HEK293 (cell line): ENCODE measurements around the gene C1QTNF12.

ENCODE experiments used
- REST ChIP-seq: fragments of 450-650 bp; formaldehyde crosslinking; IDR thresholded peaks from 2 replicates; pipeline ENCODE4 v1.5.1; 2016; ENCODE audit warnings: missing biosample characterization, missing genetic modification characterization
- TCF7L2 ChIP-seq: IDR thresholded peaks from 2 replicates; pipeline ENCODE4 v1.6.1; 2011; ENCODE audit warnings: low read depth, mild to moderate bottlenecking, inconsistent platforms, low read length, moderate library complexity, borderline replicate concordance
- YY1 ChIP-seq: fragments of 450-650 bp; formaldehyde crosslinking; IDR thresholded peaks from 2 replicates; pipeline ENCODE4 v1.5.1; 2018; ENCODE audit warnings: missing biosample characterization, missing genetic modification characterization
- TF ChIP-seq, protein P1 (sequence below): fragments of 450-650 bp; formaldehyde crosslinking; IDR thresholded peaks from 2 replicates; pipeline ENCODE4 v1.5.1; 2016; ENCODE audit warnings: missing biosample characterization, missing genetic modification characterization

- TF ChIP-seq TCF7L2 (no peak), YY1 (no peak), REST (tag by site-specific recombination) (no peak)
- TF ChIP-seq, protein P1, sequence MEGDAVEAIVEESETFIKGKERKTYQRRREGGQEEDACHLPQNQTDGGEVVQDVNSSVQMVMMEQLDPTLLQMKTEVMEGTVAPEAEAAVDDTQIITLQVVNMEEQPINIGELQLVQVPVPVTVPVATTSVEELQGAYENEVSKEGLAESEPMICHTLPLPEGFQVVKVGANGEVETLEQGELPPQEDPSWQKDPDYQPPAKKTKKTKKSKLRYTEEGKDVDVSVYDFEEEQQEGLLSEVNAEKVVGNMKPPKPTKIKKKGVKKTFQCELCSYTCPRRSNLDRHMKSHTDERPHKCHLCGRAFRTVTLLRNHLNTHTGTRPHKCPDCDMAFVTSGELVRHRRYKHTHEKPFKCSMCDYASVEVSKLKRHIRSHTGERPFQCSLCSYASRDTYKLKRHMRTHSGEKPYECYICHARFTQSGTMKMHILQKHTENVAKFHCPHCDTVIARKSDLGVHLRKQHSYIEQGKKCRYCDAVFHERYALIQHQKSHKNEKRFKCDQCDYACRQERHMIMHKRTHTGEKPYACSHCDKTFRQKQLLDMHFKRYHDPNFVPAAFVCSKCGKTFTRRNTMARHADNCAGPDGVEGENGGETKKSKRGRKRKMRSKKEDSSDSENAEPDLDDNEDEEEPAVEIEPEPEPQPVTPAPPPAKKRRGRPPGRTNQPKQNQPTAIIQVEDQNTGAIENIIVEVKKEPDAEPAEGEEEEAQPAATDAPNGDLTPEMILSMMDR: no peak
These were observed 49.9 kb downstream of the C1QTNF12 start for GRCh38 chr1:1196431-1197187.
